DOHH2 (cell line): ENCODE results near the gene MAPK4.

Experiments used
- EZH2phosphoT487 ChIP-seq: fragments of 200-600 bp; sonication (generic); IDR thresholded peaks from 2 replicates; pipeline ENCODE4 v1.6.1; 2017; ENCODE audit warnings: borderline replicate concordance, mild to moderate bottlenecking, antibody characterized with exemption, low read length, moderate library complexity, mixed read lengths
- TF ChIP-seq, protein P1 (sequence below): fragments of 200-600 bp; sonication (generic); IDR thresholded peaks from one replicate; pipeline ENCODE4 v1.5.1; 2014; ENCODE audit warnings: antibody characterized with exemption, mild to moderate bottlenecking, low read depth, low read length; ENCODE audit not compliant: poor library complexity, severe bottlenecking

DNA sequence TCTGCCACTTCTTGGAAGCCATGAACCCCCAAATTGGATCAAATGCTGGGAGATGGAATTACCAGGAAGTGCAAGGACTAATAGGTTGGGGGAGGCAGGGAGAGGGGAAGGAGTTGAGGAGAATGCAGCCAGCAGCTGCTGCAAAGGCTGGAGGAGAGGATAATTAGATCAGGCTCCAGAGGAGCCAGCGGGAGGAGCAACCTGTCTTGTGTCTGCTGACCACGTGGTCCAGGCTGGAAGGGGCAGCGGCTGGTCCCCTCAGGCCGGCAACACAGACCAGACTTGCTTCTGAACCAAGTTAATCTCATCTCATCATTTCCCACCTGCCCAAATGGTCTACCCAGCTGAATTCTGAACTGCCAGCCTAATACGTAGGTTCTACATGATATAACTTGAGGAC is 191.6 kb downstream of the MAPK4 start:
- TF ChIP-seq, protein P1, sequence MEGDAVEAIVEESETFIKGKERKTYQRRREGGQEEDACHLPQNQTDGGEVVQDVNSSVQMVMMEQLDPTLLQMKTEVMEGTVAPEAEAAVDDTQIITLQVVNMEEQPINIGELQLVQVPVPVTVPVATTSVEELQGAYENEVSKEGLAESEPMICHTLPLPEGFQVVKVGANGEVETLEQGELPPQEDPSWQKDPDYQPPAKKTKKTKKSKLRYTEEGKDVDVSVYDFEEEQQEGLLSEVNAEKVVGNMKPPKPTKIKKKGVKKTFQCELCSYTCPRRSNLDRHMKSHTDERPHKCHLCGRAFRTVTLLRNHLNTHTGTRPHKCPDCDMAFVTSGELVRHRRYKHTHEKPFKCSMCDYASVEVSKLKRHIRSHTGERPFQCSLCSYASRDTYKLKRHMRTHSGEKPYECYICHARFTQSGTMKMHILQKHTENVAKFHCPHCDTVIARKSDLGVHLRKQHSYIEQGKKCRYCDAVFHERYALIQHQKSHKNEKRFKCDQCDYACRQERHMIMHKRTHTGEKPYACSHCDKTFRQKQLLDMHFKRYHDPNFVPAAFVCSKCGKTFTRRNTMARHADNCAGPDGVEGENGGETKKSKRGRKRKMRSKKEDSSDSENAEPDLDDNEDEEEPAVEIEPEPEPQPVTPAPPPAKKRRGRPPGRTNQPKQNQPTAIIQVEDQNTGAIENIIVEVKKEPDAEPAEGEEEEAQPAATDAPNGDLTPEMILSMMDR, result no peak
- no peak for TF ChIP-seq EZH2phosphoT487
